Neuronal stem cell (in vitro differentiated cells): Measurements from ENCODE around the gene ARRDC1.

Source experiments
- DNase-seq: peaks from one replicate; pipeline ENCODE4 v3.0.0-alpha.2; 2013; ENCODE audit warnings: low spot score
- H2AFZ ChIP-seq: one replicate; pipeline ENCODE4 v1.6.1; 2013; ENCODE audit warnings: mild to moderate bottlenecking, low read length, inconsistent platforms
- H2AK5ac ChIP-seq: 2 replicates; pipeline ENCODE4 v1.6.1; 2013; ENCODE audit warnings: low read depth, mild to moderate bottlenecking, inconsistent platforms, low read length, moderate library complexity, mixed read lengths
- H2BK120ac ChIP-seq: 2 replicates; pipeline ENCODE4 v1.6.1; 2013; ENCODE audit warnings: low read depth, mild to moderate bottlenecking, inconsistent platforms, low read length, moderate library complexity, mixed read lengths
- H2BK12ac ChIP-seq: one replicate; pipeline ENCODE4 v1.6.1; 2013; ENCODE audit warnings: low read length, inconsistent platforms
- H2BK15ac ChIP-seq: 2 replicates; pipeline ENCODE4 v1.6.1; 2013; ENCODE audit warnings: mild to moderate bottlenecking, low read length, inconsistent platforms, mixed read lengths
- H2BK5ac ChIP-seq: one replicate; pipeline ENCODE4 v1.6.1; 2013; ENCODE audit warnings: inconsistent platforms, mild to moderate bottlenecking, low read length, moderate library complexity
- H3K14ac ChIP-seq: one replicate; pipeline ENCODE4 v1.6.1; 2013; ENCODE audit warnings: low read length, inconsistent platforms
- H3K18ac ChIP-seq: 2 replicates; pipeline ENCODE4 v1.6.1; 2013; ENCODE audit warnings: low read length, inconsistent platforms
- H3K23ac ChIP-seq: 2 replicates; pipeline ENCODE4 v1.6.1; 2013; ENCODE audit warnings: low read depth, mild to moderate bottlenecking, mixed read lengths, low read length, inconsistent platforms; ENCODE audit not compliant: poor library complexity
- H3K27ac ChIP-seq: replicated peaks from 3 replicates; pipeline ENCODE4 v1.5.1; 2013; ENCODE audit warnings: low read length, inconsistent platforms
- H3K27me3 ChIP-seq, 3 experiments: 2 replicates each; pipeline ENCODE4 v1.6.1; 2013; ENCODE audit warnings: low read length in 3 of 3, mild to moderate bottlenecking in 2 of 3, inconsistent platforms in 1 of 3, low read depth in 1 of 3, mixed read lengths in 1 of 3, moderate library complexity in 1 of 3; ENCODE audit not compliant: control insufficient read depth in 3 of 3, insufficient read depth in 3 of 3
- H3K36me3 ChIP-seq, 2 donors: replicated peaks in 1 of 2; 2 replicates each; pipeline ENCODE4 v1.6.1; 2013; ENCODE audit warnings: low read length in 2 of 2; ENCODE audit not compliant: control insufficient read depth in 2 of 2, insufficient read depth in 2 of 2
- H3K4ac ChIP-seq: 2 replicates; pipeline ENCODE4 v1.6.1; 2013; ENCODE audit warnings: inconsistent platforms, mild to moderate bottlenecking, low read length, moderate library complexity
- H3K4me1 ChIP-seq, 2 donors: 1 replicate in 1 of 2; 2 replicates in 1 of 2; pipeline ENCODE4 v1.6.1; 2013; ENCODE audit warnings: low read length in 2 of 2, low read depth in 1 of 2; ENCODE audit not compliant: control insufficient read depth in 2 of 2, insufficient read depth in 1 of 2
- H3K4me2 ChIP-seq: one replicate; pipeline ENCODE4 v1.6.1; 2013; ENCODE audit warnings: mild to moderate bottlenecking, low read length, inconsistent platforms; ENCODE audit not compliant: insufficient read depth, poor library complexity, severe bottlenecking
- H3K4me3 ChIP-seq, 2 donors: 2 replicates each; pipeline ENCODE4 v1.5.1; 2013; ENCODE audit warnings: low read length in 2 of 2, mild to moderate bottlenecking in 2 of 2, inconsistent platforms in 1 of 2, moderate library complexity in 1 of 2
- H3K79me1 ChIP-seq: one replicate; pipeline ENCODE4 v1.6.1; 2013; ENCODE audit warnings: low read depth, mild to moderate bottlenecking, inconsistent platforms, low read length, moderate library complexity
- H3K9ac ChIP-seq: one replicate; pipeline ENCODE4 v1.6.1; 2013; ENCODE audit warnings: mild to moderate bottlenecking, low read depth, low read length, inconsistent platforms; ENCODE audit not compliant: poor library complexity
- H3K9me3 ChIP-seq, 2 donors: replicated peaks in 1 of 2; 2 replicates each; pipeline versions ENCODE3 to v1.6.1; 2013; ENCODE audit warnings: low read length in 2 of 2, mild to moderate bottlenecking in 2 of 2, inconsistent platforms in 1 of 2, low read depth in 1 of 2, mixed read lengths in 1 of 2, moderate library complexity in 1 of 2; ENCODE audit not compliant: control insufficient read depth in 2 of 2, insufficient read depth in 1 of 2
- H4K8ac ChIP-seq: one replicate; pipeline ENCODE4 v1.6.1; 2013; ENCODE audit warnings: low read depth, mild to moderate bottlenecking, inconsistent platforms, low read length, moderate library complexity
- H4K91ac ChIP-seq: one replicate; pipeline ENCODE4 v1.6.1; 2013; ENCODE audit warnings: low read length, low read depth, mild to moderate bottlenecking, inconsistent platforms; ENCODE audit not compliant: poor library complexity
- WGBS, 2 donors: extraction: QIAGEN DNeasy Blood & Tissue Kit; methylation state at CpG; one replicate each; pipeline ENCODE4 v1.1.7; 2013; ENCODE audit warnings: missing lambda C conversion rate in 2 of 2, mixed read lengths in 1 of 2; ENCODE audit not compliant: insufficient read length in 2 of 2, insufficient replicate concordance in 1 of 2; ENCODE audit errors: extremely low coverage in 2 of 2; 5-methylcytosine and 5-hydroxymethylcytosine counted together

The ARRDC1 gene

GRCh38 chr9:137588311-137588710, 17.2 kb upstream of the ARRDC1 start:
- H2AFZ ChIP-seq: no peak overlapping the region
- H3K18ac ChIP-seq: no peak overlapping the region
- no peak for DNase-seq
- no peak overlapping the region for H3K9ac ChIP-seq
- H2BK120ac ChIP-seq: no peak overlapping the region
- no peak overlapping the region for H3K4me2 ChIP-seq
- no peak overlapping the region for H3K27ac ChIP-seq
- H4K91ac ChIP-seq: no peak overlapping the region
- H3K27me3 ChIP-seq: no peaks in the 10 kb centered on the region
- H3K36me3 ChIP-seq: peaks cover 39 to 61% of the 10 kb centered on the region in 2 donors
- peaks cover 7 to 13% of the 10 kb centered on the region in 2 donors for H3K4me1 ChIP-seq
- no peak overlapping the region for H3K14ac ChIP-seq
- peaks cover 28% of the 10 kb centered on the region for H3K79me1 ChIP-seq
- H3K23ac ChIP-seq: no peak overlapping the region
- H3K4me3 ChIP-seq: peak overlapping the region in 1 of 2 donors; percentile 97
- H2BK15ac ChIP-seq: no peak overlapping the region
- no peak overlapping the region for H2BK5ac ChIP-seq
- no peaks in the 10 kb centered on the region for H3K9me3 ChIP-seq
- no CpG with 5 or more reads among the region's 13 CpGs for WGBS, 2 donors
- H2AK5ac ChIP-seq: no peak overlapping the region
- no peak overlapping the region for H3K4ac ChIP-seq
- H4K8ac ChIP-seq: no peak overlapping the region
- no peak overlapping the region for H2BK12ac ChIP-seq

- Histone ChIP-seq H3K4me2 (peak overlapping the region; percentile 97), H3K36me3 (peaks cover 38 to 55% of the 10 kb centered on the region in 2 donors), H2AK5ac (no peak overlapping the region), H3K4me3 (peak overlapping the region; percentile 97 to 98), H3K18ac (no peak overlapping the region), H3K9ac (peak overlapping the region; percentile 99), H3K79me1 (peaks cover 24% of the 10 kb centered on the region), H3K27me3 (no peaks in the 10 kb centered on the region), H3K4ac (no peak overlapping the region), H2BK12ac (no peak overlapping the region), H3K4me1 (peaks cover 7 to 13% of the 10 kb centered on the region in 2 donors), H4K91ac (no peak overlapping the region), H3K14ac (no peak overlapping the region), H2BK120ac (no peak overlapping the region), H3K27ac (no peak overlapping the region), H4K8ac (no peak overlapping the region), H2AFZ (no peak overlapping the region), H2BK15ac (no peak overlapping the region), H3K9me3 (no peaks in the 10 kb centered on the region), H3K23ac (peak overlapping the region; percentile 44), H2BK5ac (peak overlapping the region; percentile 90)
- no CpG with 5 or more reads among the region's 6 CpGs for WGBS, 2 donors
- DNase-seq: no peak
Measured at GRCh38 chr9:137588891-137589290, 16.6 kb upstream of the ARRDC1 start.

- H2BK5ac ChIP-seq: peak overlapping the region; percentile 90
- peak overlapping the region; percentile 96 for H2AK5ac ChIP-seq
- peaks cover 22% of the 10 kb centered on the region for H3K79me1 ChIP-seq
- H2BK12ac ChIP-seq: no peak overlapping the region
- peaks cover 35 to 48% of the 10 kb centered on the region in 2 donors for H3K36me3 ChIP-seq
- H3K27ac ChIP-seq: no peak overlapping the region
- peaks cover 7 to 13% of the 10 kb centered on the region in 2 donors for H3K4me1 ChIP-seq
- H3K14ac ChIP-seq: peak overlapping the region; percentile 89
- no peak overlapping the region for H2BK120ac ChIP-seq
- H3K9ac ChIP-seq: peak overlapping the region; percentile 99
- peak overlapping the region; percentile 97 for H3K4me2 ChIP-seq
- DNase-seq: no peak
- no peak overlapping the region for H2BK15ac ChIP-seq
- peak overlapping the region; percentile 80 for H3K18ac ChIP-seq
- H4K91ac ChIP-seq: no peak overlapping the region
- H3K27me3 ChIP-seq: no peaks in the 10 kb centered on the region
- no CpG with 5 or more reads among the region's 58 CpGs for WGBS, 2 donors
- H3K9me3 ChIP-seq: no peaks in the 10 kb centered on the region
- H4K8ac ChIP-seq: no peak overlapping the region
- H3K4ac ChIP-seq: peak overlapping the region; percentile 66
- H3K23ac ChIP-seq: peak overlapping the region; percentile 44
- H3K4me3 ChIP-seq: peak overlapping the region; percentile 97 to 98
- no peak overlapping the region for H2AFZ ChIP-seq
Measured at GRCh38 chr9:137589441-137590122, 15.9 kb upstream of the ARRDC1 start.

GRCh38 chr9:137590123-137590468, 15.4 kb upstream of the ARRDC1 start:
- H3K4ac ChIP-seq: no peak overlapping the region
- H3K4me1 ChIP-seq: peaks cover 7 to 13% of the 10 kb centered on the region in 2 donors
- no peak overlapping the region for H4K91ac ChIP-seq
- peak overlapping the region; percentile 87 for H3K18ac ChIP-seq
- H2BK15ac ChIP-seq: no peak overlapping the region
- H3K79me1 ChIP-seq: peaks cover 22% of the 10 kb centered on the region
- H2BK120ac ChIP-seq: no peak overlapping the region
- H3K4me2 ChIP-seq: peak overlapping the region; percentile 97
- H3K4me3 ChIP-seq: peak overlapping the region; percentile 97 to 98
- no peak overlapping the region for H2AK5ac ChIP-seq
- H4K8ac ChIP-seq: no peak overlapping the region
- H3K27me3 ChIP-seq: no peaks in the 10 kb centered on the region
- no peak overlapping the region for H2BK5ac ChIP-seq
- no peak overlapping the region for H3K27ac ChIP-seq
- H3K14ac ChIP-seq: no peak overlapping the region
- peak overlapping the region; percentile 86 for H3K9ac ChIP-seq
- H3K36me3 ChIP-seq: peaks cover 34 to 43% of the 10 kb centered on the region in 2 donors
- H2BK12ac ChIP-seq: no peak overlapping the region
- H2AFZ ChIP-seq: peak overlapping the region; percentile 69
- whole genome bisulfite sequencing, 2 donors: no CpG with 5 or more reads among the region's 61 CpGs
- H3K9me3 ChIP-seq: no peaks in the 10 kb centered on the region
- no peak for DNase-seq
- H3K23ac ChIP-seq: peak overlapping the region; percentile 93
